Esophagus muscularis mucosa (tissue), 4 donors: ENCODE data around the gene NAT9. TPM values are rescaled to one million over a fixed set of nuclear protein-coding genes. Genes with fewer than 3 reads are reported as not detected.

Experiments
- DNase-seq: peaks from one replicate; pipeline ENCODE4 v3.0.0-alpha.2; 2017; ENCODE audit errors: extremely low spot score
- H3K27ac ChIP-seq, 4 donors: fragments of 200-600 bp; sonication (generic); replicated peaks in 1 of 4; 1 replicate in 3 of 4; 2 replicates in 1 of 4; pipeline ENCODE4 v1.5.1; 2016 to 2019; ENCODE audit warnings: mild to moderate bottlenecking in 1 of 4
- H3K27me3 ChIP-seq, 4 donors: fragments of 200-600 bp; sonication (generic); one replicate each; pipeline versions ENCODE4 v1.5.1 to v1.6.0; 2016 to 2019
- H3K36me3 ChIP-seq, 4 donors: fragments of 200-600 bp; sonication (generic); one replicate each; pipeline ENCODE4 v1.5.1; 2016 to 2019
- H3K4me1 ChIP-seq, 4 donors: fragments of 200-600 bp; sonication (generic); one replicate each; pipeline ENCODE4 v1.5.1; 2016 to 2019
- H3K4me3 ChIP-seq, 4 donors: fragments of 200-600 bp; sonication (generic); 1 replicate in 2 of 4; 2 replicates in 2 of 4; pipeline ENCODE4 v1.5.1; 2016 to 2019; ENCODE audit warnings: mild to moderate bottlenecking in 4 of 4, moderate library complexity in 1 of 4
- H3K9me3 ChIP-seq, 4 donors: fragments of 200-600 bp; sonication (generic); 1 replicate in 3 of 4; 2 replicates in 1 of 4; pipeline ENCODE4 v1.5.1; 2016 to 2019
- CTCF ChIP-seq, 3 experiments: fragments of 200-600 bp in 2 of 3; fragments of 450-650 bp in 1 of 3; sonication (generic) in 2 of 3; IDR thresholded peaks; one replicate each; pipeline ENCODE4 v1.5.1; 2017 to 2019; ENCODE audit warnings: antibody characterized with exemption in 3 of 3, mild to moderate bottlenecking in 2 of 3, moderate library complexity in 1 of 3
- EP300 ChIP-seq: sonication (generic); formaldehyde crosslinking; IDR thresholded peaks from one replicate; pipeline ENCODE4 v1.6.1; 2017; ENCODE audit warnings: antibody characterized with exemption
- POLR2A ChIP-seq: fragments of 450-650 bp; IDR thresholded peaks from one replicate; pipeline ENCODE4 v1.6.1; 2017; ENCODE audit warnings: antibody characterized with exemption, moderate library complexity, mild to moderate bottlenecking, low read depth
- POLR2AphosphoS5 ChIP-seq, 2 donors: sonication (generic); formaldehyde crosslinking; IDR thresholded peaks; one replicate each; pipeline ENCODE4 v1.6.1; 2017; ENCODE audit warnings: antibody characterized with exemption in 2 of 2
- WGBS: methylation state at CpG from one replicate; pipeline ENCODE4 v1.1.5; 2018; 5-methylcytosine and 5-hydroxymethylcytosine counted together
- intact Hi-C: fragments of 100-400 bp; cut with DNase I; formaldehyde crosslinking; loops from one replicate; pipeline ENCODE4 v1.15.1; 2023
- total RNA-seq, 4 donors: library from RNA; depleted of rRNA; stranded (reverse); fragments of >200 nt; gene quantifications; one replicate each; pipeline versions ENCODE4 v1.1.0 to v1.2.1, GENCODE V29; 2016

Gene NAT9
- total RNA-seq, 4 donors from 2014 or later = 10.4 to 22.4 (median 17.7) TPM

- H3K27ac ChIP-seq = no peak overlapping the region
- H3K4me3 ChIP-seq = no peak overlapping the region
- H3K9me3 ChIP-seq = no peaks in the 10 kb centered on the region
- 79% methylated on average over 4 of the region's 4 CpGs for WGBS
- H3K4me1 ChIP-seq = no peaks in the 10 kb centered on the region
- H3K27me3 ChIP-seq = peaks cover 0 to 27% (median 0%) of the 10 kb centered on the region in 4 donors
- intact Hi-C loops = no loop called here
- no peak for DNase-seq
- no peaks in the 10 kb centered on the region for H3K36me3 ChIP-seq
- TF ChIP-seq POLR2AphosphoS5 (IDR thresholded peaks at IDR 0.05) (no peak), POLR2A (no peak), CTCF (IDR thresholded peaks at IDR 0.05) (no peak), EP300 (no peak)
Observed at GRCh38 chr17:74722782-74723181, 53.4 kb downstream of the NAT9 start.

Other genes starting within 250 kb of the NAT9 start
- under 1 TPM in 3 of 4 donors, not detected in 1; 0.17 to 0.83 (median 0.23) TPM for gene CD300LB, start 244.9 kb downstream of the NAT9 start, total RNA-seq
- 1 to 10 TPM in 3 of 4 donors, under 1 TPM in 1; 0.39 to 4.6 (median 1.6) TPM for gene CD300C, start 230.2 kb downstream of the NAT9 start, total RNA-seq
- gene CD300H, start 208.8 kb downstream of the NAT9 start, total RNA-seq = not detected
- not detected for gene CD300LD, start 184.1 kb downstream of the NAT9 start, total RNA-seq
- 1 to 10 TPM in 1 of 4 donors, under 1 TPM in 3; 0.39 to 5.0 (median 0.62) TPM for gene CD300E, start 152.6 kb downstream of the NAT9 start, total RNA-seq
- under 1 TPM in 3 of 4 donors, not detected in 1; 0.26 to 0.99 (median 0.42) TPM for gene CD300LF, start 63.4 kb downstream of the NAT9 start, total RNA-seq
- gene RAB37, start 39.1 kb downstream of the NAT9 start, total RNA-seq = 1 to 10 TPM; 1.4 to 3.3 (median 2.5) TPM
- gene NHERF1, start 27.7 kb downstream of the NAT9 start, total RNA-seq = 10 to 100 TPM in 2 of 4 donors, 1 to 10 TPM in 2; 8.9 to 12.1 (median 11.0) TPM
- gene GRIN2C, start 83.5 kb upstream of the NAT9 start, total RNA-seq = 1 to 10 TPM in 1 of 4 donors, under 1 TPM in 3; 0.17 to 2.5 (median 0.50) TPM
- 10 to 100 TPM in 1 of 4 donors, 1 to 10 TPM in 3; 4.9 to 10.6 (median 7.0) TPM for gene FDXR, start 96.6 kb upstream of the NAT9 start, total RNA-seq
- under 1 TPM in 1 of 4 donors, not detected in 3; 0.33 TPM for gene FADS6, start 117.3 kb upstream of the NAT9 start, total RNA-seq
- gene USH1G, start 146.9 kb upstream of the NAT9 start, total RNA-seq = under 1 TPM in 1 of 4 donors, not detected in 3; 0.39 TPM
- not detected for gene OTOP2, start 147.9 kb upstream of the NAT9 start, total RNA-seq
- not detected for gene OTOP3, start 159.6 kb upstream of the NAT9 start, total RNA-seq
- 10 to 100 TPM in 2 of 4 donors, 1 to 10 TPM in 2; 4.5 to 17.1 (median 10.9) TPM for gene HID1, start 196.4 kb upstream of the NAT9 start, total RNA-seq
- gene CDR2L, start 211.3 kb upstream of the NAT9 start, total RNA-seq = 10 to 100 TPM; 14.6 to 36.7 (median 24.3) TPM
- gene MRPL58, start 236.3 kb upstream of the NAT9 start, total RNA-seq = 10 to 100 TPM; 34.9 to 47.8 (median 40.2) TPM